GM10248 (cell line): ENCODE results near the gene CASP10.
A peak's percentile ranks its signal among the peaks of the same experiment; 100 is the strongest.

Source experiments
- CTCF ChIA-PET: fragments of 300-600 bp; sonication (Branson Sonifier 250); formaldehyde crosslinking; extraction: SDS; loops from one replicate; lab custom pipeline; 2021; ENCODE audit warnings: antibody characterized with exemption; lab: Yijun Ruan, JAX
- POLR2A ChIA-PET: fragments of 350-650 bp; sonication (Branson Sonifier 250); formaldehyde crosslinking; extraction: SDS; loops from one replicate; lab custom pipeline; 2020; ENCODE audit warnings: antibody characterized with exemption; lab: Yijun Ruan, JAX
- DNase-seq: peaks from one replicate; pipeline ENCODE4 v3.0.0; 2012; ENCODE audit errors: extremely low spot score
- CTCF ChIP-seq: IDR thresholded peaks from 2 replicates; pipeline ENCODE4 v1.5.1; 2012; ENCODE audit warnings: mild to moderate bottlenecking, low read depth; ENCODE audit errors: extremely low read depth, missing control alignments, control extremely low read depth

The CASP10 gene

DNA sequence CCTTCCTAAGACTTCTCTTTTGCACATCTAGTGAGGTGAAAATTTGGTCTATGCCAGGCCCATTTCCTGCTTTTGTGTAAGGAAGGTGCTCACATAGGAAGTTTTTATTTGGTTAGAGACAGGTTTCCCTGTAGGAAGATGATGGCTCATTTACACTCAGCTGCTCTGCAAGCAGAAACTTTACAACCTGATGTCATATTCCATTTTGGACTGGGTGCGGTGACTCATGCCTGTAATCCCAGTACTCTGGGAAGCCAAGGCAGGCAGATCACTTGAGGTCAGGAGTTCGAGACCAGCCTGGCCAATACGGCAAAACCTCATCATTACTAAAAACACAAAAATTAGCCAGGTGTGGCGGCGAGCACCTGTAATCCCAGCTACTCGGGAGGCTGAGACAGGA, 35.8 kb downstream of the CASP10 start:
- TF ChIP-seq CTCF = no peak
- ChIA-PET CTCF (interaction anchor here (1.2 to 6.7 kb wide), 4 partner anchors 14 to 36 kb away, joined by 3 to 95 read pairs (median 6); partner anchors contain the start of gene CASP10), POLR2A (no interaction called here)
- no peak for DNase-seq

GRCh38 chr2:201219328-201220096, 36.6 kb downstream of the CASP10 start:
- DNase-seq = no peak
- ChIA-PET POLR2A (no interaction called here), CTCF (interaction anchor here (0.9 to 6.7 kb wide), 5 partner anchors 9 to 314 kb away, joined by 3 to 95 read pairs (median 6); partner anchors contain the start of gene CASP10)
- no peak for TF ChIP-seq CTCF

DNA sequence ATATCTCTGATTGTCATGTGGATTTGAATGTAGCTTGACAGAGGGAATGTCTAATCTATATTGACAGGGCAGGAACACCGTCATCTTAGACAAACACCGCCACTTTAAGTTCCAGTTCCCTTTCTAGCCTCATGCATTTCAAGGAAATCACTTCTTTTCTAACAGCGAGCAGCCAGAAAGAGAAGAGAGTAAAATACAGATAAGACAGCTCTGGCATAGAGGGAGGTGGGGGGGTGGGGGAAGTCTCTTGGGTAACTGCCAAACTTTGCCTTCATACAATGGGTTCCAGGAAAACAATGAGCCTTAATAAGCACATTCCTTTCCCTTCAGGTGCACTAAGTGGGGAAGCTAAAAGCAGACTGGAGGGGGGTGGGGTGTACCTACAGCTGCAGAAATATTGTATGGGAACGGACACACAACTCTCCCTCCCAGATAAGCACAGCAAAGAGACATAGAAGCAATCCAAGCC, 37.2 kb downstream of the CASP10 start:
- DNase-seq = no peak
- POLR2A ChIA-PET = no interaction called here
- TF ChIP-seq CTCF = no peak
- CTCF ChIA-PET = interaction anchor here (0.9 to 6.7 kb wide), 7 partner anchors 9 to 315 kb away, joined by 3 to 95 read pairs (median 4); partner anchors contain the start of gene CASP10

- no peak for TF ChIP-seq CTCF
- peak; percentile 47 for DNase-seq
- CTCF ChIA-PET = interaction anchor here (0.8 to 6.7 kb wide), 5 partner anchors 10 to 322 kb away, joined by 3 to 95 read pairs (median 4); partner anchors contain the start of gene ORC2
- POLR2A ChIA-PET = interaction anchor here (0.5 to 0.6 kb wide), 2 partner anchors 103 to 900 kb away, joined by 3 to 4 read pairs; no protein-coding TSS in a partner anchor
These were observed 40.4 kb downstream of the CASP10 start for GRCh38 chr2:201223089-201224073.

- ChIA-PET POLR2A (no interaction called here), CTCF (interaction anchor here (1.3 kb wide), 1 partner anchor 327 kb away, joined by 3 read pairs; no protein-coding TSS in a partner anchor)
- DNase-seq = no peak
- no peak for TF ChIP-seq CTCF
These were observed 45.5 kb downstream of the CASP10 start for GRCh38 chr2:201228271-201228911.
